ENCODE results near the gene PLD5.

GRCh38 chr1:242447689-242448088, 76.8 kb downstream of the PLD5 start:
- no peak for TF ChIP-seq POLR2A (IDR thresholded peaks at IDR 0.05; ENCODE audit: low read depth, low read length)
- TF ChIP-seq TAF1 (IDR thresholded peaks at IDR 0.05; ENCODE audit: borderline replicate concordance, low read depth, low read length), result no peak
- no peak for TF ChIP-seq POLR2AphosphoS5 (IDR thresholded peaks at IDR 0.05; ENCODE audit: low read depth, low read length)
